ENCODE data around the gene ADAM12.

The ADAM12 gene

DNA sequence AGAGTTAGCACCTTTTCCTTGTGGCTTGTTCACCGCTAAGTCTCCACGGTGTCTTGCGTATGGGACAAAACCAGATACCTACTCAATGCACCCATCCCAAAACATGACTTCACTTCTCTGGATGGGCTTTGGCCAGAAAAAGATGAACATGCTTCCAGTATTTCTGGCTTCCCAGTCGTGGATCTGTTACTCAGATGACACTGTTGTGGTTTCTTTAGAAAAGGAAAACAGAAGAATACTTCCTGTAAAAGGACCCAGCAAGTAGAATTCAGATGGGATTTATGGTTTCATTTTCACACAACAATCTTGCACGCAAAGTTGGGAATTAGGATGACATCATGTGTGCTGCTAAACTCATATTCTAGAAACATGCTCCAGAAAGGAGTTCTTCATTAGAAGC lies 216.7 kb downstream of the ADAM12 start:
- H3K4me2 ChIP-seq (ENCODE audit: low read length), result no peak overlapping the region
- no peak overlapping the region for H3K4me3 ChIP-seq (ENCODE audit: low read length)
- H3K9me2 ChIP-seq (replicated peaks; ENCODE audit: control insufficient read depth, low read length), result no peaks in the 10 kb centered on the region
- no peaks in the 10 kb centered on the region for H3K27me3 ChIP-seq (ENCODE audit: control insufficient read depth, low read length)
- H3F3A ChIP-seq (ENCODE audit: control insufficient read depth, insufficient read depth), result no peaks in the 10 kb centered on the region
- H3K27ac ChIP-seq (ENCODE audit: low read depth, low read length), result no peak overlapping the region
- no peaks in the 10 kb centered on the region for H4K20me1 ChIP-seq (ENCODE audit: control insufficient read depth, insufficient read depth, low read depth, low read length)
- no peaks in the 10 kb centered on the region for H3K9me3 ChIP-seq (ENCODE audit: control insufficient read depth, insufficient read depth, low read length)
- H3K4me1 ChIP-seq (ENCODE audit: control insufficient read depth, low read length), result no peaks in the 10 kb centered on the region
- no peaks in the 10 kb centered on the region for H3K79me2 ChIP-seq (ENCODE audit: control insufficient read depth, low read length)
- TF ChIP-seq EZH2phosphoT487 (IDR thresholded peaks at IDR 0.05; ENCODE audit: borderline replicate concordance, low read length), result no peak
- TF ChIP-seq, protein P1, sequence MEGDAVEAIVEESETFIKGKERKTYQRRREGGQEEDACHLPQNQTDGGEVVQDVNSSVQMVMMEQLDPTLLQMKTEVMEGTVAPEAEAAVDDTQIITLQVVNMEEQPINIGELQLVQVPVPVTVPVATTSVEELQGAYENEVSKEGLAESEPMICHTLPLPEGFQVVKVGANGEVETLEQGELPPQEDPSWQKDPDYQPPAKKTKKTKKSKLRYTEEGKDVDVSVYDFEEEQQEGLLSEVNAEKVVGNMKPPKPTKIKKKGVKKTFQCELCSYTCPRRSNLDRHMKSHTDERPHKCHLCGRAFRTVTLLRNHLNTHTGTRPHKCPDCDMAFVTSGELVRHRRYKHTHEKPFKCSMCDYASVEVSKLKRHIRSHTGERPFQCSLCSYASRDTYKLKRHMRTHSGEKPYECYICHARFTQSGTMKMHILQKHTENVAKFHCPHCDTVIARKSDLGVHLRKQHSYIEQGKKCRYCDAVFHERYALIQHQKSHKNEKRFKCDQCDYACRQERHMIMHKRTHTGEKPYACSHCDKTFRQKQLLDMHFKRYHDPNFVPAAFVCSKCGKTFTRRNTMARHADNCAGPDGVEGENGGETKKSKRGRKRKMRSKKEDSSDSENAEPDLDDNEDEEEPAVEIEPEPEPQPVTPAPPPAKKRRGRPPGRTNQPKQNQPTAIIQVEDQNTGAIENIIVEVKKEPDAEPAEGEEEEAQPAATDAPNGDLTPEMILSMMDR (IDR thresholded peaks at IDR 0.05; ENCODE audit: low read depth, low read length, poor library complexity, severe bottlenecking), result no peak
- H3K36me3 ChIP-seq (ENCODE audit: control insufficient read depth, low read length), result no peaks in the 10 kb centered on the region

DNA sequence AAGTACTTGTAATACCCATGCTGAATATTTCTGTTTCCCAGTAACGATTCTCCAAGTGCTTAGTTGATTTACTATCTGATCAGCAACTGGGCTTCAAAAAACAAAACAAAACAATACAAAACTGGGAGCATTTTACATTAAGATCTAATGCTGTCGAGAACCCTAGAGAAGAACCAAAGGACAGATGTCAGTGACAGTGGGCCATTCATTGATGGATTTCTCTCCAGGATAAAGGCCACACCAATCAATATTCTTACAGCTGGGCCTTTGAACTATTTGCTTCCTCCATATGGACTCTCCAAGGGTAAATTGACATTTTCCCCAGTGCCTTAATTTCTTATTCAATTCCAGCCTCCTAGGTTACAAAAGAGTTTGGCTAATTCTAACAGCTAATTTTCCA lies 217.5 kb downstream of the ADAM12 start:
- no peaks in the 10 kb centered on the region for H3K36me3 ChIP-seq (ENCODE audit: control insufficient read depth, low read length)
- no peaks in the 10 kb centered on the region for H3K9me2 ChIP-seq (replicated peaks; ENCODE audit: control insufficient read depth, low read length)

DNA sequence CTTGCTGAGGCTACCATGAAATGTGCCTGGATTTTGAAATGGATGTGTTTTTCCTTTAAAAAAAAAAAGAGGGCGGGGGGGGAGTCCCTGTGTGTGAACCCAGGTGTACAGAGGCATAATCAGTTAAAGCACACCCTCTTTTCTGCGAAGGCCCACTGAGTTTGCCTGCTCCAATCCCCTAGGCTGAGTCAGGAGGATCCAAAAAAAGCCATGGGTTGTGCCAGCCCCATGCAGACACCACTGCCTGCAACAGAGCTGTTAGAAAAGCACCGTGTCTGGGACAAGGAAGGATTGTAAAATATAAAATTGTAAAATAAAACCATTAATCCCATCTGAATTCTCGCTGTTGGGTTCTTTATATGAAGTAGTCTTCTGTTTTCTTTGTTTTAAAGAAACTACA lies 217.9 kb downstream of the ADAM12 start:
- no peaks in the 10 kb centered on the region for H3K4me1 ChIP-seq (ENCODE audit: control insufficient read depth, low read length)
- TF ChIP-seq, protein P1 (IDR thresholded peaks at IDR 0.05; ENCODE audit: low read depth, low read length, poor library complexity, severe bottlenecking), result no peak
- TF ChIP-seq EZH2phosphoT487 (IDR thresholded peaks at IDR 0.05; ENCODE audit: borderline replicate concordance, low read length), result no peak
- H3K27ac ChIP-seq (ENCODE audit: low read depth, low read length), result no peak overlapping the region
- no peaks in the 10 kb centered on the region for H3K9me2 ChIP-seq (replicated peaks; ENCODE audit: control insufficient read depth, low read length)
- no peaks in the 10 kb centered on the region for H3K79me2 ChIP-seq (ENCODE audit: control insufficient read depth, low read length)
- no peak overlapping the region for H3K4me3 ChIP-seq (ENCODE audit: low read length)
- no peaks in the 10 kb centered on the region for H3F3A ChIP-seq (ENCODE audit: control insufficient read depth, insufficient read depth)
- no peaks in the 10 kb centered on the region for H3K9me3 ChIP-seq (ENCODE audit: control insufficient read depth, insufficient read depth, low read length)
- H3K36me3 ChIP-seq (ENCODE audit: control insufficient read depth, low read length), result no peaks in the 10 kb centered on the region
- no peaks in the 10 kb centered on the region for H4K20me1 ChIP-seq (ENCODE audit: control insufficient read depth, insufficient read depth, low read depth, low read length)
- no peak overlapping the region for H3K4me2 ChIP-seq (ENCODE audit: low read length)
- no peaks in the 10 kb centered on the region for H3K27me3 ChIP-seq (ENCODE audit: control insufficient read depth, low read length)

More for the DNA sequence above, 217.5 kb downstream of the ADAM12 start:
- H3K4me3 ChIP-seq (ENCODE audit: low read length), result no peak overlapping the region
- H3K4me1 ChIP-seq (ENCODE audit: control insufficient read depth, low read length), result no peaks in the 10 kb centered on the region
- no peaks in the 10 kb centered on the region for H3F3A ChIP-seq (ENCODE audit: control insufficient read depth, insufficient read depth)
- no peaks in the 10 kb centered on the region for H4K20me1 ChIP-seq (ENCODE audit: control insufficient read depth, insufficient read depth, low read depth, low read length)
- H3K27me3 ChIP-seq (ENCODE audit: control insufficient read depth, low read length), result no peaks in the 10 kb centered on the region
- no peak overlapping the region for H3K4me2 ChIP-seq (ENCODE audit: low read length)
- no peaks in the 10 kb centered on the region for H3K79me2 ChIP-seq (ENCODE audit: control insufficient read depth, low read length)
- TF ChIP-seq, protein P1 (IDR thresholded peaks at IDR 0.05; ENCODE audit: low read depth, low read length, poor library complexity, severe bottlenecking), result no peak
- TF ChIP-seq EZH2phosphoT487 (IDR thresholded peaks at IDR 0.05; ENCODE audit: borderline replicate concordance, low read length), result no peak
- H3K27ac ChIP-seq (ENCODE audit: low read depth, low read length), result no peak overlapping the region
- H3K9me3 ChIP-seq (ENCODE audit: control insufficient read depth, insufficient read depth, low read length), result no peaks in the 10 kb centered on the region

DNA sequence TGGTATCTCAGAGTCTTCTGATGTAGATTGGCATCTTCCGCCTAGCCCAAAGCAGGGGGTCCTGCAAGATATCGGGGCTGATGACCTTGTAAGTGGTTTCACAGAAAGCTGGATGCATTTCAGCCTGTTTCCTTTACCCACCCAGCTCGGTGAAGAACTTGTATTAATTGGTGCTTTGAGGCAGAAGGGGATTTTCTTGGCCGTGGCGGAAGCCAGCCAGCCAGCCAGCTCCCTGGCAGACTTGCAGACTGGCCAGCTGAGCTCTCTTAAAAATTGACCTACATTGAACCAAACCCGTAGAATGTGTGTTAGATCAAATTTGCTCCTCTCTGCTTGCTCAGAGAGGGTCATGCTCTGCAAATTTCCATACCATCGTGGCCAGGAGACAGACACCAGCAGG lies 218.4 kb downstream of the ADAM12 start:
- Histone ChIP-seq H3K9me3 (ENCODE audit: control insufficient read depth, insufficient read depth, low read length) (no peaks in the 10 kb centered on the region), H3K27ac (ENCODE audit: low read depth, low read length) (no peak overlapping the region), H3K79me2 (ENCODE audit: control insufficient read depth, low read length) (no peaks in the 10 kb centered on the region), H3F3A (ENCODE audit: control insufficient read depth, insufficient read depth) (no peaks in the 10 kb centered on the region), H3K9me2 (replicated peaks; ENCODE audit: control insufficient read depth, low read length) (no peaks in the 10 kb centered on the region), H3K4me1 (ENCODE audit: control insufficient read depth, low read length) (no peaks in the 10 kb centered on the region), H3K27me3 (ENCODE audit: control insufficient read depth, low read length) (no peaks in the 10 kb centered on the region), H4K20me1 (ENCODE audit: control insufficient read depth, insufficient read depth, low read depth, low read length) (no peaks in the 10 kb centered on the region), H3K36me3 (ENCODE audit: control insufficient read depth, low read length) (no peaks in the 10 kb centered on the region), H3K4me2 (ENCODE audit: low read length) (no peak overlapping the region), H3K4me3 (ENCODE audit: low read length) (no peak overlapping the region)
- TF ChIP-seq EZH2phosphoT487 (IDR thresholded peaks at IDR 0.05; ENCODE audit: borderline replicate concordance, low read length), result no peak
- TF ChIP-seq, protein P1 (IDR thresholded peaks at IDR 0.05; ENCODE audit: low read depth, low read length, poor library complexity, severe bottlenecking), result no peak

Data from DOHH2 (cell line).